ENCODE measurements around the gene GSKIP. TPM values are rescaled to one million over a fixed set of nuclear protein-coding genes. Genes with fewer than 3 reads are reported as not detected.

The GSKIP gene
- total RNA-seq, 4 donors from 2014 or later: 11.7 to 20.2 (median 14.9) TPM

DNA sequence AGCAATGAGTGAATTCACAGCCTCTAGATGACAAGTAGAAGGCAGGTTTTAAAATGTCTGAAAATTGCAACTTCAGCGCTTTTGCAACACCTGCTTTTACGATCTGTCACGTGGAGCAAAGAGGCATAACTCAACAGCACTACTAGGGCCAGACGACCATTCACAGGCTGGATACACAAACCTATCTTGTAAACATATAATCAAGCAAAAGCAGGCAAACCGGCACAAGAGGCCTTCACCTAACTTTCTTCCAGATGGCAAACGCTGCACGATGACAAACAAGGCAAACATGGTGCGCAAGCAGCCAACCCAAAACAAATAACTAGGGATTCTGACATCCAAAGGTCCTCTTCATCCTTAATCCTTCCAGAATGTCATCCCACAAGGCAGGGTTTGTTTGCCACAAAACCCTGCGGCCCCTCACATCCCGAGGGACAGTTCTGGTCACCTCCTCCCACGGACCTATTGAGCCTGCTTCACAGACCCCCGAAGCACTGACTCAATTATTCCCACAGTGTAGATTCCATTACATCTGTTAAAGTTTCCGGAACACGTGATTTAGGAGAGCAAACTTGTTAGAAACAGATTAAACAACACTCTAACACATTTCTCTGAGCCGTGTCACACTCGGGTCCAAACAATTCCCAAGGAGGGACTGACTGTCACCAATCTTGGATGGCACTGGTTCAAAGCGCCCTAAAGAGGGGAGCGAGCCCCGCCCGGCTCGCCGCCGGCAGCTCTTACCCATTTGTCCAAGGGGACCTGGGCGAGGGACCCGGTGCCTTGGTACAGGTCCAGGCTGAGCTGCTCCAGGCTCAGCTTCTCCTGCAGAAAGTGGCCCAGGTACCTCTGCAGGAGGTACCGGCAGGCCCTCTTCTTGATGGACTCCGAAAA is 1.0 kb upstream of the GSKIP start:
- TF ChIP-seq, protein P1, sequence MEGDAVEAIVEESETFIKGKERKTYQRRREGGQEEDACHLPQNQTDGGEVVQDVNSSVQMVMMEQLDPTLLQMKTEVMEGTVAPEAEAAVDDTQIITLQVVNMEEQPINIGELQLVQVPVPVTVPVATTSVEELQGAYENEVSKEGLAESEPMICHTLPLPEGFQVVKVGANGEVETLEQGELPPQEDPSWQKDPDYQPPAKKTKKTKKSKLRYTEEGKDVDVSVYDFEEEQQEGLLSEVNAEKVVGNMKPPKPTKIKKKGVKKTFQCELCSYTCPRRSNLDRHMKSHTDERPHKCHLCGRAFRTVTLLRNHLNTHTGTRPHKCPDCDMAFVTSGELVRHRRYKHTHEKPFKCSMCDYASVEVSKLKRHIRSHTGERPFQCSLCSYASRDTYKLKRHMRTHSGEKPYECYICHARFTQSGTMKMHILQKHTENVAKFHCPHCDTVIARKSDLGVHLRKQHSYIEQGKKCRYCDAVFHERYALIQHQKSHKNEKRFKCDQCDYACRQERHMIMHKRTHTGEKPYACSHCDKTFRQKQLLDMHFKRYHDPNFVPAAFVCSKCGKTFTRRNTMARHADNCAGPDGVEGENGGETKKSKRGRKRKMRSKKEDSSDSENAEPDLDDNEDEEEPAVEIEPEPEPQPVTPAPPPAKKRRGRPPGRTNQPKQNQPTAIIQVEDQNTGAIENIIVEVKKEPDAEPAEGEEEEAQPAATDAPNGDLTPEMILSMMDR (IDR thresholded peaks at IDR 0.05; ENCODE audit: low read depth): no peak

DNA sequence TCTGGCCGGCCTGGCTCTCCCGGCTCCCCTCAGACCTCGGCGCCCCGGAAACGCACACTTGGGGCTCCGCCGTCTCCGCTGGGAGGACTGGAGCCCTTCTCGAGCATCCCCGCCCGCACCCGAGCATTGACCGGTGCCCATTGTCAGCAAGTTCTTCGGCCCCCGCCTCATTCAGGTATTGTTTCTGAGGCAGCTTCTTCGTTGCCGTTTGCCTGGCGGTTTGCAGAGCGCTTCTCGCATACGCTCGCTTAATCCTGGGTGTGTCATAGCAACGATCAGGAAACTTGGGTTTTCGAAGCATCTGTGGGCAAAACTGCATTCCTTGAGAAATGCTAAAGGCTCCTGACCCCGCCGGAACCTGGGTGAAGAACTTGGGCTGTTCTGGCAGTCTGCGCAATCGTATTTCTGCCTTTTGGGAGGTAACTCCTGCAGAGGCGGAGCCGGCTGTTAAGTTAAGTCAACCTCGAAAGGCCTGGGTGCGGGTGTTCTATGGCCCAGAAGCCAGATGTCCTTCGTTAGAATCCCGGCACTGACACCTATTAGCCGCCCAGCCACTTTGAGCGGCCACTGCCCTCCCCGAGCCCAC is 518 bp downstream of the GSKIP start:
- TF ChIP-seq, protein P1 (IDR thresholded peaks at IDR 0.05; ENCODE audit: low read depth): no peak

DNA sequence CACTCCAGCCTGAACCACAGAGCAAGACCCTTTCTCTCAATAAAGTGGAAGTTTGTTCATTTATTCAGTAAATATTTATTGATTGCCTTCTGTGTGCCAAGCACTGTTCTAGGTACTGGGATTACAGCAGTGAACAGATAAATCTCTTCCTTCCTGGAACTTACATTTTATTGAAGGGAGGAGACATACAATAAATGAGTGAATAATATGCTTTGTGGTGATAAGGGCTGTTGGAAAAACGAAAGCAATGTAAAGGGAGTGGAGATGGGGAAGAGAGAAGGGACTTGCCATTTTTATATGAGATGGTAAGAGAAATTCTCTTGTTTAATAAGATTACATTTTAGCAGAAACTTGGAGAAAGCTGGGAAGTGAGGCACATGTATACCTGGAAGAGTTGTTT is 1.6 kb downstream of the GSKIP start:
- TF ChIP-seq, protein P1 (IDR thresholded peaks at IDR 0.05; ENCODE audit: low read depth): no peak

DNA sequence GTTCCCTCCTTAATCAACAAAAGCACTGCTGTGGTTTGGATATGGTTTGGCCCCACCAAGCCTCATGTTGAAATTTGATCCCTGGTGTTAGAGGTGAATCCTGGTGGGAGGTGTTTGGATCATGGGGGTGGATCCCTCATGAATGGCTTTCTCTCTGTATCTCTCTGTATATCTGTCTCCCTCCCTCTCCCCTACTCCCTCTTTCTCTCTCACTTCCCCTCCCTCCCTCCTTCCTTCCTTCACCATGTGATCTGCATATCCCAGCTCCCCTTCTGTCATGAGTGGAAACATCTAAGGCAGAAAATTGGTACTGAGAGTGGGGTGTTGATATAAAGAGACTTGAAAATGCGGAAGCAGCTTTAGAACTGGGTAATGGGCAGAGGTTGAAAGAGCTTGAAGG is 5.2 kb downstream of the GSKIP start:
- TF ChIP-seq, protein P1 (IDR thresholded peaks at IDR 0.05; ENCODE audit: low read depth): no peak

DNA sequence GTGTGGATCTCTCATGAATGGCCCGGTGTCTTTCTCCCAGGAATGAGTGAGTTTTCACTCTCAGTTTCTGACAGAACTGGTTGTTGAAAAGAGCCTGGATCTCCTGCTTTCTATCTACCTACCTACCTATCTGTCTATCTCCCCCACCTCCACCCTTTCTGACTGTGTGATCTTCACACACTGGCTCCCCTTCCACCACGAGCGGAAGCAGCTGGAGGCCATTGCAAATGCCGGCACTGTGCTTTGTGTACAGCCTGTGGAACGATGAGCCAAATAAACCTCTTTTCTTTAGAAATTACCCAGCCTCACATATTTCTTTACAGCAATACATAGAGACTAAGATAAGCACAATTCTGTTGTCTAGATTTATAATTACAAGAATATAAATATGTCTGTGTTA is 7.2 kb downstream of the GSKIP start:
- TF ChIP-seq, protein P1 (IDR thresholded peaks at IDR 0.05; ENCODE audit: low read depth): no peak

DNA sequence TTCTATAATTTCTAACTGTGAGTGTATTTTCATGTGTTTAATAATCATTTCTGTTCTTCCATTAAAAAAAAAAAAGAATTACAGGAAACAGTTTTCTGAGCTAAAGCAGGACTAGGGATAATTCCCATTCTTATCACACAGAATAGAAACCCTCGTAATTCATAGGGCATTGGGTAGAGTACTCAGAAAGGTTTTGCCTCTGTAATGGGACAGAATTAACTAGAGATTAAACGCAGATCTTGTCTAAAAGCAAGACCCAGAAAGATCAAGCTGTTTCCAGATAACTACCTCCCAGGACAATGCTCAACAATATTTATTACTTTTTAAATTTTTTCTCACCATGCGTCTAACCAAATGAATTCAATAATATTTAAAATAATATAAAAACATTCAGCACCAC is 10.2 kb downstream of the GSKIP start:
- TF ChIP-seq, protein P1 (IDR thresholded peaks at IDR 0.05; ENCODE audit: low read depth): no peak

DNA sequence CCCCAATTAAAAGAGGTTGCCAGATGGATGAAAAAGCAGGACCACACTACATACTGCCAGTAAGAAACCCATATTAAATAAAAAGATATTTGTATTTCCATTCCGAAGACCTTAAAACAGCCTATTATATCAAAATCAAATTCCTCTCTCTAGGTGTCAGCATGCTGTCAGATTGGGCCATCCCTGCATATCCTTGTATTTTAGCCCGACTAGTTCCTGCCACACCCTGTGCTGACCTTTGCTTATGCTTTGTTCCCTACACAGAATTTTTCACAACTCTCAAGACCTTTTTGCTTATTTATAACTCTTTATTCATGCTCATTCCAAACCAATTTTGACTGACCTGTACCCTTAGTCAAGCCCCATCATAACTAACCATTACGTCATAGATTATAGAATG is 12.8 kb downstream of the GSKIP start:
- TF ChIP-seq, protein P1 (IDR thresholded peaks at IDR 0.05; ENCODE audit: low read depth): no peak

Measured in subcutaneous adipose tissue (tissue), 4 donors.